GM21786 (cell line): Measurements from ENCODE around the gene UBAP1L.
"Not testable (repeated sequence)": the region's sequence is repeated elsewhere in the genome, so short reads cannot be mapped to it uniquely, and the experiment has no call there.

ENCODE experiments used
- ATAC-seq: cut with Tn5 transposase; IDR thresholded peaks from one replicate; pipeline ENCODE4 v1.9.1; 2021; ENCODE audit not compliant: unreplicated experiment

Gene UBAP1L

DNA sequence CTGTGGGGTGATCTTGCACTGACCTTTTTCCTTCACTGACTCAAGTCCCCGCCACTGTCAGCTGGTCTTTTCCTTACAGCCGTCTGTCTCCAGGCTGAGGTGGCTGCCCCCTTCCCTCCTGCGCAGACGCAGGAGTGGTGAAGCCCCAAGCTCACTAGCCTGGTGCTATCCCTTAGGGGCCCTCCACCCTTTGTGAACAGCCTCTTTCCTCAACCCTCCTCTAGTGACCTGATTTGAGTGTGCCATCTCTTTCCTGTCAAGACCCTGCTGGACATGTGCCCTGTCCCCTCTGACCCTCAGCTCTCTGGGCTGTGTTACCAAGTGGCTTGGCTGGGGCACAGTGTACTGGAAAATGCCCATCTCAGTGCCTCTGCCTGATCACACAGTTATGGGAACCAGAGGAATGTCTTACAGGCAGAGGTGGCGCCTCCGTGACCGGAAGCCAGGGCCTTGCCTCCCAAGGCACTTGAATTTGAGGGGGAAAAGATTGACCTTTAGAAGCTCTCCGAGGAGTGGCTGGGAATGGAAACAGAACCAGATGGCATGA lies 29.7 kb downstream of the UBAP1L start:
- ATAC-seq, result no peak

GRCh38 chr15:65084500-65085206 lies 30.3 kb downstream of the UBAP1L start:
- no peak for ATAC-seq

DNA sequence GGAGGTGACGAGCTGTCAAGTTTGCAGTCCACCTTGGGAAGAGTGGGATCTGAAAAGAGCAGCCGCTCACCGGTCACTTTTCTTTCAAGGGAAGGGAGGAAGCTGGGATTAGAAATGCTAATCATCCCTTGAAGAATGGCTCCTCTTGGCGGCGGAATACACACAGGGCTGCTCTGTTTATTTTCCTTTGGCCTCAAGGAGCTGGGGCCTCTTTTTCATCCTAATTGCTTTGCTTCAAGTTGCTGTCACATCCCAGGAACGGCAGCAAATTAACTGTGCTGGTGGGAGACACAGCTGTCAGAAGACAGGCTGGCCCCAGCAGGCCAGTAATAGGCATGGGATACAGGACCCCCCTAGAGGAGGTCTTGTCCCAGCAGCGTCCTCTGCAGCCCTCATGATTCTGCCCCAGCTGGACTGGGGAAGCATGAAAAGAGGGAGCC lies 31.7 kb downstream of the UBAP1L start:
- ATAC-seq, result no peak

DNA sequence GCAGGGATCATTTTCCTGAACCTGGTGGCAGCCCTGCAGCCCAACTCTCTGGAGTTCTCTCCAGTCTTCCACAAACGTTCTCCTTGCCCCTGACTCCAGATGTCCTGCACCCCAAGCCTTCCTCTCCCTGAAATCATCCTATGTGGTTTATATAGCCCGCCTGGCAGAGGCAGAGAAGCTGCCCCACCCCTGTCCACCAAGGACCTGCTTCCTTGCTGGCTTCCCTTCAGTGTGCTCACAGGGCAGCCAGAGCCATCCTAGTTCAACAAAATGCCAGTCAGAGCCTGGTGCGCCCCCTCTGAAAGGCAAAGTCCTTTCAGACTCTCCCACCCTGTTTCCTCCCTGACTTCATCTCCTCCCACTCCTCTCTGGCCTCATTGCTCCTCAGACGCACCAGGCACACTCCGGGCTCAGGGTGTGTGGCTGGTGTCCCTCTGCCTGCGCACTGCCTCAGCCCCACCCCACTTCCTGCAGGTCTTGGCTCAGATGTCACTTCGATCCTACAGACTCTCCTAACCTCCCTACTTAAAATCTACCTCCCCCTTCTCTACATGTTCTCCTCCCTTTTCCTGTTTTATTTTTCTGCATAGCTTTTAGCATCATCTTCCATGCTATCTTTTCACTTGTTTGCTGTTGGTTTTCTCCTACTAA lies 32.6 kb downstream of the UBAP1L start:
- ATAC-seq, result no peak

- ATAC-seq, result no peak
Measured at GRCh38 chr15:65081758-65082157, 33.2 kb downstream of the UBAP1L start.

- no peak for ATAC-seq
Measured at GRCh38 chr15:65081270-65081669, 33.7 kb downstream of the UBAP1L start.

GRCh38 chr15:65079580-65079979 lies 35.4 kb downstream of the UBAP1L start:
- no peak for ATAC-seq

DNA sequence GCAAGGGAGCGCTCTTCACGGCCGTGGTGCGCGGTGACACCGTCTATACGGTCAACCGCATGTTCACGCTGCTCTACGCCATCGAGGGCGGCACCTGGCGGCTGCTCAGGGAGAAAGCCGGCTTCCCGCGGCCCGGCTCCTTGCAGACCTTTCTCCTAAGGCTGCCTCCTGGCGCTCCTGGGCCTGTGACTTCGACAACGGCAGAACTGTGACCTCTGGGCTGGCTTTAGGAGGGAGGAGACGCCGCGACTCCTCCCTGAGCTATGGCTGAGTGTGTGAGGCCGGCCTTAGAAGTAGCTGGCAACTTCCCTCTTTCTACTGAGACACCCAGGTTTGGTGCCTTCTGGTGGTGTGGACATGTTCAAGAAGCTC lies 37.0 kb downstream of the UBAP1L start:
- no peak for ATAC-seq

- ATAC-seq, result no peak
Measured at GRCh38 chr15:65077291-65077980, 37.6 kb downstream of the UBAP1L start.

DNA sequence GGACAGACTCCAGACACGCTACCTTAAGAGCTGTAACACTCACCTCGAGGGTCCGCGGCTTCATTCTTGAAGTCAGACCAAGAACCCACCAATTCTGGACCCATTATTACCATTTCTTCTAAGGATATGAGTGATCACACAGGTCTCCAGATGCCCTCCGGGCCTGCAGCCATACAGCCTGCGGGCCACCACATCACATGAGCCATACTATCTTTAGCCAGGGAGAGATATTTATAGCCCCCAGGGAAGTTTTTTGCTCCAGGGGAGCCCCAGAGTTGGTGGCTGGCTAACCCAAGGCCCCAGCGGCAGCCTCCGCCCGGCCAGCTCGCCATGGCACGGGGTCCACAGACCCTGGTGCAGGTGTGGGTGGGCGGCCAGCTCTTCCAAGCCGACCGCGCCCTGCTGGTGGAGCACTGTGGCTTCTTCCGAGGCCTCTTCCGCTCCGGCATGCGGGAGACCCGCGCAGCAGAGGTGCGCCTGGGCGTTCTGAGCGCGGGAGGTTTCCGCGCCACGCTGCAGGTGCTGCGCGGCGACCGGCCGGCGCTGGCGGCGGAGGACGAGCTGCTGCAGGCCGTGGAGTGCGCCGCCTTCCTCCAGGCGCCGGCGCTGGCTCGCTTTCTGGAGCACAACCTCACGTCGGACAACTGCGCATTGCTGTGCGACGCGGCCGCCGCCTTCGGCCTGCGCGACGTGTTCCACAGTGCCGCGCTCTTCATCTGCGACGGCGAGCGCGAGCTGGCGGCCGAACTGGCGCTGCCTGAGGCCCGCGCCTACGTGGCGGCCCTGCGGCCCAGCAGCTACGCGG lies 38.3 kb downstream of the UBAP1L start, which contains the start of gene KBTBD13:
Gene KBTBD13 (plus strand): TSS at position 261 of the 805 bp plus-strand sequence. CDS start 70 bp downstream, at position 331.
- ATAC-seq, result no peak

DNA sequence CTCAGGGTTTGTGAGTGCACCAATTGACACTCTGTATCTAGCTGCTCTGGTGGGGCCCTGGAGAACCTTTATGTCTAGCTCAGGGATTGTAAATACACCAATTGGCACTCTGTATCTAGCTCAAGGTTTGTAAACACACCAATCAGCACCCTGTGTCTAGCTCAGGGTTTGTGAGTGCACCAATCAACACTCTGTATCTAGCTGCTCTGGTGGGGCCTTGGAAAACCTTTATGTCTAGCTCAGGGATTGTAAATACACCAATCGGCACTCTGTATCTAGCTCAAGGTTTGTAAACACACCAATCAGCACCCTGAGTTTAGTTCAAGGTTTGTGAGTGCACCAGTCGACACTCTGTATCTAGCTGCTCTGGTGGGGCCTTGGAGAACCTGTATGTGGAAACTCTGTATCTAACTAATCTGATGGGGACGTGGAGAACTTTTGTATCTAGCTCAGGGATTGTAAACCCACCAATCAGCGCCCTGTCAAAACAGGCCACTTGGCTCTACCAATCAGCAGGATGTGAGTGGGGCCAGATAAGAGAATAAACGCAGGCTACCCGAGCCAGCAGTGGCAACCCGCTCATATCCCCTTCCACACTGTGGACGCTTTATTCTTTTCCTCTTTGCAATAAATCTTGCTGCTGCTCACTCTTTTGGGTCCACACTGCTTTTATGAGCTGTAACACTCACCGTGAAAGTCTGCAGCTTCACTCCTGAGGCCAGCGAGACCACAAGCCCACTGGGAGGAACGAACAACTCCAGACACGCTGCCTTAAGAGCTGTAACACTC lies 39.2 kb downstream of the UBAP1L start:
- ATAC-seq, result not testable (repeated sequence)

DNA sequence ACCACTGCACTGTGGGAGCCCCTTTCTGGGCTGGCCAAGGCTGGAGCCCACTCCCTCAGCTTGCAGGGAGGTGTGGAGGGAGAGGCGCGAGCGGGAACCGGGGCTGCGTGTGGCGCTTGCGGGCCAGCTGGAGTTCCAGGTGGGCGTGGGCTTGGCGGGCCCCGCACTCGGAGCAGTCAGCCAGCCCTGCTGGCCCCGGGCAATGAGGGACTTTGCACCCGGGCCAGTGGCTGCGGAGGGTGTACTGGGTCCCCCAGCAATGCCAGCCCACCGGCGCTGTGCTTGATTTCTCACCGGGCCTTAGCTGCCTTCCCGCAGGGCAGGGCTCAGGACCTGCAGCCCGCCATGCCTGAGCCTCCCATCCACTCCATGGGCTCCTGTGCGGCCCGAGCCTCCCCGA lies 40.1 kb downstream of the UBAP1L start:
- ATAC-seq, result not testable (repeated sequence)

DNA sequence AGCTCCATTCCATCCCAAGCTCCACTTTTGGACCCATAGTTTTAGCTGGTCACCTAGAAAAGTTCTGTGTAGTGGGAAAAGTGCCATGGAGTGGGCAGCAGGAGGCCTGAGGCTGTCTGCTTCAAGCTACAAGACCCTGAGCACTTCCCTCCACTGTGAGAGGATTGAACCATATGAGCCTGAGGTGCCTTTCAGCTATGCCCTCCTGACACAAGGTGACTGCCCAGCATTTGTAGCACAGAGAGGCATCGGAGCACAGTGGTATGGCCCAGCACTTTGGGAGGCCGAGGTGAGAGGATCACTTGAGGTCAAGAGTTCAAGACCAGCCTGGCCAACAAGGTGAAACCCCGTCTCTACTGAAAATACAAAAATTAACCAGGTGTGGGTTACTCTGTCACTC lies 42.4 kb downstream of the UBAP1L start:
- no peak for ATAC-seq

DNA sequence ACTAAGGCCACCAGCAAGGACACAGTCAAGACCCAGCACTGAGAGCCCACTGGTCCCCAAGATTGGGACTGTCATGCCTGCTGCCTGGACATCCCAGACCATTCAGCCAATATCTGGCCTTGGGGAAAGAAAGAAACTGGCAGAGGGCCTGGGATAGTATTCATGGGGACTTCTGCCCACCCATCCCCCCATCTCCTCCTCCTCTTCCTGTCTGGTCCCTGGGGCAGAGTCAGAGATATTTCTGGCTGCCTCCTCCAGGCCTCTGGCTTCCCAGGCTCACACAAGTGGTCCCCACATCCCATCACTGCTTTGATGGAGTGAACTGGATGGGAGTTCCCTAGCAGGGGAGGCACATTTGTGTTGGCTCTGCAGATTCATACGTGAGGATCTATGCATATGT lies 43.0 kb downstream of the UBAP1L start:
- no peak for ATAC-seq

DNA sequence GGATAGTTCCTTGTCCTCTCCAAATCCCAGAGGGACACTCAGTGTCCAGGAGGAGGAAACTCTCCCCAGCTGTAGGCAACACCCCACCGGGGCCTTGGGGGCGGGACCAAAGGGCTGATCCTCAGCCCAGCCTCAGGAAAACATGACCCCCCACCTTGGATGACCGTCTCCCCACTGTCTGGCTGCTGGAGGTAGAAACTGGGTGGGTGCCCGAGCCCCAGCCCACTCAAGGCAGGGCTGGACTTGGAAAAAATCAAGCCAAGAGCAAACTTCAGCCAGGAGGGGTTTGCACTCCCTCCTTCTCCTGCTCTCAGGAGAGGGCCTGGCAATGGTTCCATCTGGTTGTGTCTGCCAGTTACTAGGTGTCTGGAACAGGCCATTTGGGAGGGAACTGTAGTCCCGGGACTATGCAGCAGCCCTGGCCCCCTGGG lies 43.6 kb downstream of the UBAP1L start:
- no peak for ATAC-seq

GRCh38 chr15:65069779-65070546 lies 45.0 kb downstream of the UBAP1L start:
- ATAC-seq, result no peak

GRCh38 chr15:65069179-65069578 lies 45.8 kb downstream of the UBAP1L start:
- ATAC-seq, result no peak

- ATAC-seq, result no peak
Measured at GRCh38 chr15:65068403-65068788, 46.6 kb downstream of the UBAP1L start.

GRCh38 chr15:65067645-65068402 lies 47.2 kb downstream of the UBAP1L start, which contains the start of gene RASL12:
Gene RASL12 (minus strand): TSS chr15:65067991. CDS start chr15:65067835, 156 bp downstream.
- ATAC-seq, result no peak
